HG03520 (cell line): ENCODE data around the gene CBX6.

Experiments
- ATAC-seq: cut with Tn5 transposase; IDR thresholded peaks from one replicate; pipeline ENCODE4 v1.9.1; 2021; ENCODE audit warnings: mild to moderate bottlenecking, moderate library complexity; ENCODE audit not compliant: unreplicated experiment

CBX6 gene

GRCh38 chr22:38841211-38841610 lies 30.8 kb downstream of the CBX6 start:
- ATAC-seq = no peak

GRCh38 chr22:38840129-38840528 lies 31.9 kb downstream of the CBX6 start:
- no peak for ATAC-seq

GRCh38 chr22:38839686-38840085 lies 32.3 kb downstream of the CBX6 start:
- ATAC-seq = no peak

GRCh38 chr22:38837414-38837928 lies 34.5 kb downstream of the CBX6 start:
- ATAC-seq = no peak

- no peak for ATAC-seq
Measured at GRCh38 chr22:38835888-38836301, 36.1 kb downstream of the CBX6 start.

GRCh38 chr22:38834991-38835390 lies 37.0 kb downstream of the CBX6 start:
- no peak for ATAC-seq

GRCh38 chr22:38834215-38834953 lies 37.6 kb downstream of the CBX6 start:
- ATAC-seq = no peak

GRCh38 chr22:38833061-38833460 lies 39.0 kb downstream of the CBX6 start:
- ATAC-seq = no peak

- ATAC-seq = no peak
Measured at GRCh38 chr22:38832005-38832978, 39.7 kb downstream of the CBX6 start.

GRCh38 chr22:38831166-38831945 lies 40.7 kb downstream of the CBX6 start:
- no peak for ATAC-seq

- no peak for ATAC-seq
Measured at GRCh38 chr22:38830845-38831108, 41.2 kb downstream of the CBX6 start.

GRCh38 chr22:38830026-38830844 lies 41.8 kb downstream of the CBX6 start:
- no peak for ATAC-seq

- no peak for ATAC-seq
Measured at GRCh38 chr22:38829485-38829884, 42.5 kb downstream of the CBX6 start.

- no peak for ATAC-seq
Measured at GRCh38 chr22:38828616-38829205, 43.3 kb downstream of the CBX6 start.

- ATAC-seq = no peak
Measured at GRCh38 chr22:38828191-38828590, 43.8 kb downstream of the CBX6 start.

GRCh38 chr22:38827510-38827909 lies 44.5 kb downstream of the CBX6 start:
- ATAC-seq = no peak

GRCh38 chr22:38826801-38827200 lies 45.2 kb downstream of the CBX6 start:
- ATAC-seq = no peak

GRCh38 chr22:38826386-38826785 lies 45.6 kb downstream of the CBX6 start:
- no peak for ATAC-seq

- ATAC-seq = no peak
Measured at GRCh38 chr22:38824585-38824984, 47.4 kb downstream of the CBX6 start.

GRCh38 chr22:38823637-38824036 lies 48.4 kb downstream of the CBX6 start:
- no peak for ATAC-seq
